ENCODE results near the gene MEIS2. TPM values are rescaled to one million over a fixed set of nuclear protein-coding genes. Genes with fewer than 3 reads are reported as not detected.

Gene MEIS2
- total RNA-seq, 2 experiments from 2014 or later = not detected

- ChIA-PET CTCF (no interaction called here), POLR2A (no interaction called here)
Observed at GRCh38 chr15:37115538-37115937, 15.2 kb upstream of the MEIS2 start.

- POLR2A ChIA-PET = no interaction called here
- CTCF ChIA-PET = interaction anchor here (0.5 kb wide), 1 partner anchor 48 kb away, joined by 3 read pairs; no protein-coding TSS in a partner anchor
Observed at GRCh38 chr15:37112971-37113670, 12.8 kb upstream of the MEIS2 start.

DNA sequence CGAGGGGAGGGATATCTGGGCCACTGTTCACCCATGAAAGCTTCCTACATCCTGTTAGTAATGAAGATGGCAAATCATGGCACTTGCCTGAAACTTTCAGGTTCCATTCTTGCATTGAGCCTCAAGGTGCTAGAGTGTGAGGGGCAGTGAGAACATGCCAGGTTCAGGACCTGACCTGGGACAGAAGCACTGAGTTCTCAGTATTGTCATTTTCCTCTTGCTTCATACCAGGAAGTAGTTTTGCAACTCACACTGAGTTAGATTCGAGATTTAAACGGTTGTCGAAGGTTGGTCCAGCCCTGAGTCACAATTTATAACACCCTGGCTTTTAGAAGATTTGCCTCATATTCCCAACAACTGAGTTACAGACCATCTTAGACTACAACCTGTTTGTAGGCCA is 11.8 kb upstream of the MEIS2 start:
- ChIA-PET POLR2A (no interaction called here), CTCF (no interaction called here)

GRCh38 chr15:37111427-37111717 is 11.0 kb upstream of the MEIS2 start:
- POLR2A ChIA-PET = no interaction called here
- CTCF ChIA-PET = no interaction called here

DNA sequence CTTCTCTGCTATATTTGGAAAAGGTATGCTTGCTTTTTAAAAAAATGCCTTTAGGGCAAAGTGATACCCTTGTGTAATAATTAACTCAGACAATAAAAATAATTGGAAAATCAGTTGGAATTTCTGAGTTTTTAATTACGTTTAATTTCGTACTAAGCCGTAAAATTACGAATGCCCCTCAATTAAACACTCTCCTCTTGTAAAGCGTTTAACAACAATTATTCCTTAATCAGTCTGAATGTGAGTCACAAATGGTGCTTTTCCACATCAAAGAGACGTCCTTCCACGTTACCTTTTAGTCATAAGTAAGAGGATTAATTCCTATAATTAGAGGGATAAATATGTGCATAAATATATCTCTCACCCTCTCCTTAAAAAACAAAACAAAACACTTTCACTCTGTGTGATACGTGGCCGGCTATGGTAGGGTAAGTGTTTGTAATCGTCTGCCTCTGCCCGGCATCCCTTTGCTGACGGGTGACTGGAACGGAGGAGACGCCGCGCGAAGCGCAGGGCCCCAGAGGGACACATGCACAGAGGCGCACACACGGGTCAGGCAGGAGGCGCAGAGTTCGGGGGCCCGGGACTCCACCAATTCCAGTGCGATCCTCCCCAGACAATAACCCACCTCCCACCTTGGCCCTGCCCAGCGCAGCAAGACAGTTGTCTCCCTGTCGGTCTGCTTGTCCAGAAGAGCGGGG is 9.7 kb upstream of the MEIS2 start:
- ChIA-PET CTCF (no interaction called here), POLR2A (no interaction called here)

DNA sequence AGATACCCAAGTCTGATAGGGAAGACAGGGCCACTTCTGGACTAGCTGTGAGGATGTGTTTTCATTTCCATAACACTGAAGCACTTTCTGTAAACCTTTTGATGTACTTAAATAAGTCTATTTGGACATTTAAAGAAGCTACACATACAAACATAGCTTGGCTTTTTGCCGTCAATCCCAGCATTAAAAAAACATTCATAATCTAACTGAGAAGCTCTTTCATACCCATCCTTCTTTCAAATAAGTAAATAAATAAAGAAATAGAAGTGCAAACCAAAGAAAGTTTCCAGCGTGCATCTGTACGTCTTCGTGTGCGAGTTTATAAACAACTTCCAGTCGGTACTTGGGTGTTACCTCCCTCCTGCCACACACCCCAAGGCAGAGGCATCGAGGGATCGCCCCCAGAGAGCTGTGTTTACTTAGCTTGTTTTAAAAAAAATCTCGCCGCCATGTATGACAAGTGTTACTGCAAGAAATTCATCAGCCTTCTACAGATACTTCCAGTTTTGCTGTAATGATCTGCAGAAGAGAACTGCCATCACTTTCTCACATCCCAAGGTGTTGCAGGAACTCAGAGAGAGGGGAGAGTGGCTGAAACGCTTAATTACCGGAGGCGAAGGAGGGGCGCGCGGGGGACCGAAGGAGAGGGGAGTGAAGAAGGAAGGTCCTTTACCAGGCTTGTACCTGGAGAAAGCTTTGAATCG is 9.0 kb upstream of the MEIS2 start:
- POLR2A ChIA-PET = no interaction called here
- CTCF ChIA-PET = no interaction called here

DNA sequence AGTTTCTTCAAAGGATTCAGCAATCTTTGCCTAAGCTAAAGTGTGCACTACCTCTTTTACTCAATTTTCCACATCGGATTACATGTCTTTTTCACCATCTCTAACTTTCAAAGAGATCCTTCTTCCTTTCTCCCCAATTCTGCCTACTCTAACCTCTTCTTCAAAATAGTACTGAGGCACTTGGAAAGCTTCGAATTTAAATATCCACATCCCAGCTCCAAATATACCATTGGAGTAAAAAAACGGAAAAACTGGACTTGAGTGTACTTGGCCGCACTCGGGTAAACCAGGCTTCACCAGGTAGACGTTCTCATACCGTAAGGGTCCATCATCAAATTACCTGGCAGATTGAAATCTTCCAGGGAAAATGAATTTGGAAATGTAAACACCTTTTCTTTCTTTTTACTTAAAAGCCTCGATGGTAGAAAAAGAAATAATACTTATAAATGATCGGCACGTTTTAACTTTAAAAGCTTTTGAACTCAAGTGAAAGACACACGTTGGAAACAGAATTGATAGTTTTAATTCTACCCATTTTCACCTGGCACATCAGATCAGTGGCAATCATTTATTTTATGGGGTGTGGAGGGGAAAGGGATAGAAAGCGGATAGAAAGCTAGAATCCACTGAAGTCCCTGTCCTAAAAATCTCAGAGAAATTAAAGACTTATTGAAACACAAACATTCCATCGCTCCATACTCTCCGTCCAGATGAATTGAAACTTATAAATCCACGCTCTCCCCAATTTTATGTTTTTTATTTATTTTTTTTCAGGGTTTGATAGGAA is 8.2 kb upstream of the MEIS2 start:
- ChIA-PET CTCF (interaction anchor here (0.6 kb wide), 1 partner anchor 105 kb away, joined by 3 read pairs; no protein-coding TSS in a partner anchor), POLR2A (no interaction called here)

- ChIA-PET CTCF (interaction anchor here (0.6 kb wide), 1 partner anchor 105 kb away, joined by 3 read pairs; no protein-coding TSS in a partner anchor), POLR2A (no interaction called here)
Observed at GRCh38 chr15:37107744-37108380, 7.5 kb upstream of the MEIS2 start.

DNA sequence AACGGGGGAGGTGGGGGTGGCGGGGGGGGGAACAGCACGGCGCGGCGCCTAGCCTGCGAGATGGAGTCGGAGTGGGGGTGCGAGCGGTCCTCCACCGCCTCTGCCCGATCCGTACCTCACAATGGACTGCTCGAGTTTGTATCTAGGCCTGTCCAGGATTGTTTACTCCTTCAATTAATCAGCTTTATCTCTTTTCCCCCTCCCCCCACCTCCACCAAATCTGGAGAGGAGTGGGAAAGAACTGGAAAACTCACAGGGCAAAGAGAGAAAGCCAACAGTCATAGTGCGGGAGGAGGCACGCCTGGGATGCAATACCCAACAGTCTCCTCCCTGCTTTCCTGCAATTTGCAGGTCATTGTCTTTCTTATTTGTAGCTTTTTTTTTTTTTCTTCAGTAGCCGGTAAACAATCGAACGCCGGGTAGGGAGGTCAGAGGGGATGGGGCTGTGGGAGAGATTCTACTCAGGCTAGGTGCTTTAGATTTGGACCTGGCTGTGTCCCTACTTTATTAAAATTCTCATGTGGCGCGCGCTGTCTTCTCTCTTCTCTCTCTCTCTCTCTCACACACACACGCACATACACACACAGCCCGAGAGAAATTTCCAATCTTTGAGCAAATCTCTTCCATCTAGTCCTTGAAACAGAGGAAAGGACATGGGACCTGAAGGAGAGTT is 6.9 kb upstream of the MEIS2 start:
- POLR2A ChIA-PET = no interaction called here
- CTCF ChIA-PET = no interaction called here

GRCh38 chr15:37106490-37107001 is 6.2 kb upstream of the MEIS2 start:
- CTCF ChIA-PET = no interaction called here
- POLR2A ChIA-PET = no interaction called here

DNA sequence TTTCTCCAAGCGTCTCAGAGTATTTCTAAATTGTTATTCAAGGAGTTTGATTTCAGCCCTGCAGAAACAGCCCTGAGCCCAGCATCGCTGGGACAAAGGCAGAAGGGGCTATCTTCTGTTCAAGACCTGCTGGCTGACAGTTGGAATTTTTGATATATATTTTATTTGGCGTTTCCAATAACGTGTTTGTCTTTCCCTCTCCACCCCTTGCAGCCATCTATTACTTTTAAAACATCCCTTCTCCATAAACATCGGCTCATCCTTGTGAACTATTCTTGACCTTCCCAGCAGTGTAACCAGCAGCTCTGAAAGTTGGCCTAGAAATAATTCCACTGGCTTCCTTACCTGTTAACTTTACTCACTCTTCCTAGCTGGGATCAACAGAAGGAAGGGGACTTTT is 5.5 kb upstream of the MEIS2 start:
- POLR2A ChIA-PET = no interaction called here
- CTCF ChIA-PET = no interaction called here

- CTCF ChIA-PET = no interaction called here
Observed at GRCh38 chr15:37105029-37105428, 4.7 kb upstream of the MEIS2 start.

GRCh38 chr15:37104424-37104981 is 4.2 kb upstream of the MEIS2 start:
- ChIA-PET POLR2A (no interaction called here), CTCF (no interaction called here)

More at GRCh38 chr15:37105029-37105428, 4.7 kb upstream of the MEIS2 start:
- POLR2A ChIA-PET = no interaction called here

- POLR2A ChIA-PET = no interaction called here
- CTCF ChIA-PET = no interaction called here
Observed at GRCh38 chr15:37103475-37104423, 3.4 kb upstream of the MEIS2 start.

DNA sequence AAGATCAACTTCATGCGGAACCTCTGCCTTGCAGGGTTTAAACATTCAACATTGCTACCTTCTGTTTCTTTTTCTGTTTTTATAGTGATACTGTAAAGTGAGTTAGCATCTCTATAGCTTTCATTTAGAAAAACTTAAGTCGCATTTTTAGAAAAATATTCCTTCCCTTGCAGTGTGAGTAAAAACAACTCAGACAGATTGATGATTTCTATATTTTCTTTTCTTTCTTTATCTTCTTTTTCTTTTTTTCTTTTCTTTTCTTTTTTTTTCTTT is 2.8 kb upstream of the MEIS2 start:
- ChIA-PET CTCF (no interaction called here), POLR2A (no interaction called here)

- ChIA-PET POLR2A (no interaction called here), CTCF (no interaction called here)
Observed at GRCh38 chr15:37102305-37103162, 2.2 kb upstream of the MEIS2 start.

- ChIA-PET POLR2A (no interaction called here), CTCF (no interaction called here)
Observed at GRCh38 chr15:37101980-37102304, 1.6 kb upstream of the MEIS2 start.

DNA sequence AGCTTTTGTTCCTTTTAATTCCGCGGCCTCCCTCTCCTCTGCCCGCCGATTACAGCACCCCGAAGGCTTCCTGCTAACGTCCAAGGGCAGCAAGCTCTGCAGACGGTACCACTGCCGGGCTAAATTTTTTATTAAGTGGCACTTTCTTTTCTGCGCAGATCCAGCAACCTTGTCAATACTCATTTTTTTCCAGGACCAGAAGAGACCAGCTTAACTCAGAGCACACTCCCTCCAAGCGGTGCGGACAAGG is 542 bp upstream of the MEIS2 start:
- CTCF ChIA-PET = no interaction called here
- POLR2A ChIA-PET = interaction anchor here (0.7 kb wide), 1 partner anchor 1170 kb away, joined by 4 read pairs; no protein-coding TSS in a partner anchor

Data from activated CD8-positive, alpha-beta memory T cell treated with anti-CD3 and anti-CD28 coated beads for 36 hours (primary cell).